LNCaP clone FGC (cell line): Measurements from ENCODE around the gene PLA2R1.

Source experiments
- DNase-seq: peaks from one replicate; pipeline ENCODE4 v3.0.0-alpha.2; 2011; ENCODE audit warnings: low read depth
- H3K4me3 ChIP-seq: 2 replicates; pipeline ENCODE4 v1.5.1; 2011; ENCODE audit warnings: mild to moderate bottlenecking, low read depth, low read length, control low read depth
- CTCF ChIP-seq: IDR thresholded peaks from 2 replicates; pipeline ENCODE4 v1.5.1; 2012; ENCODE audit warnings: mild to moderate bottlenecking; ENCODE audit not compliant: control insufficient read depth, insufficient read depth; ENCODE audit errors: extremely low read depth

The PLA2R1 gene

GRCh38 chr2:160064916-160065315 is 2.5 kb upstream of the PLA2R1 start:
- no peak for TF ChIP-seq CTCF
- DNase-seq: no peak
- H3K4me3 ChIP-seq: no peak overlapping the region

DNA sequence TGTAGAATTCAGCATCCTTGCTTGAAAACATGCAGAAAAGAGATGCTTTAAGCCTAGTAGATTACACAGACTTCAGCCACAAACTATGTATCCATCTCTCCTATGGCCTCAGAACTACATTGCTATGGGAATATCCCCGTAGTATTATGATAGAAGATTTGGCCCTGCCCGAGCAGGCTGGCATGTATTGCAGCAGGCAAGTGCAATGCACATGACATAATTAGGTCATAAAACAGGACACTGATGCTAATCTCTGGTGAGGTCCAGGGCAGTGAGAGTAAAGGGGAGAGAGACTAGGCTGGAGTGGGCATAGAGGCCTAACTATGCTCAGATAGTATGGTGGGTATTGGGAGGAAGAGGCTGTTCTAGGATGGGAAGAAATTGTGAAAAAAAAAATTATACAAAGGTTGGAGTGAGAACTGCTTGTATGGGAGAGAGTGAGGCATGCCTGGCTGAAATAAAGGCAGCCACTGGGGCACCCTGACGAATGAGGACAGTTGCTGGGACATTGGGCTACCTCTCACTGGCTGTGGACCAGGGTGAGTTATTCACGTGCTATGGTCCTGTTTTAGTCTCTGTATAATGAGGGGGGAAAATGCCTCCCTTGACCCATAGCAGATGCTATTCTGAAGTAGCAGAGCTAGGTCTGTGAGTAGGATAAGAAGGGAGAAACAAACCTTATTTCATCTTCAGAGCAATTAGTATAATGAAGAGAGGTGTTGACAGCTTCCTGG is 1.6 kb upstream of the PLA2R1 start:
- no peak overlapping the region for H3K4me3 ChIP-seq
- TF ChIP-seq CTCF: no peak
- DNase-seq: no peak

- TF ChIP-seq CTCF: no peak
- no peak overlapping the region for H3K4me3 ChIP-seq
- DNase-seq: no peak
Measured at GRCh38 chr2:160063271-160063670, 856 bp upstream of the PLA2R1 start.

DNA sequence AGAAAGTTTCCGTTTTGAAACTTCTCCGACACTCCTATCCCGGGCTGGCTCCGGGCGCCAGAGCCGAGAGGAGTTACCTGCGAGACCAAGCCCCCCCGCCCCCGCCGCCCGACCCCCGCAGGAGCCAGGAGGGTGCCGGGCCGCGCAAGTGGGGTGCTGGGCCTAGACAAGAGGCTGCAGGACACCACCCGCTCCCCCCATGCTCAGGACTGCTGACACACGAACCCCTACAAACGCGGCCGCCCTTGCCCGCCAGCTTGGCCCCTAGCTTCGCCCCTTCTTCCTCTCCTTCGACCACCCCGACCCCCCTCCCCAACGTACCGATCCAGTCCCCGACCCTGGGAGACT is 497 bp downstream of the PLA2R1 start:
- H3K4me3 ChIP-seq: no peak overlapping the region
- DNase-seq: no peak
- TF ChIP-seq CTCF: no peak

- TF ChIP-seq CTCF: no peak
- H3K4me3 ChIP-seq: no peak overlapping the region
- no peak for DNase-seq
Measured at GRCh38 chr2:160061533-160061932, 882 bp downstream of the PLA2R1 start.

DNA sequence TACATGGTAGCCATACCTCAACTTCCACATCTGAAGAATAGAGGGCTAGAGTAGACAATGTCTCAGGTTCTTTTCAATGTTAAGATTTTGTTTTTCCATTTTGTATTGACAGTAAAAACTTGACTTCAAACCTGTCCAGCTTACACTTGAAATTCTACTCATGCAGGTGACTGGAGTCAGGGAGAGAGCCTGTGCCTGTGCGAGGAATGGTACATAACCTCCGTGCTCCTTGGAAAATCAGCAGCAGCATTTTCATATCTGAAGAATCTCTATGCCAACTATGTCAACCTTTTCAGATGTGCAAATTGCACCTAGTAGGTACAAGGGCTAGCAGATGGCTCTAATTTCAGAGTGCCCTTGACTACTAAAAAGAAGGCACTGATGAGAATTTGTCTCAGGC is 2.1 kb downstream of the PLA2R1 start:
- no peak for TF ChIP-seq CTCF
- H3K4me3 ChIP-seq: no peak overlapping the region
- DNase-seq: no peak

DNA sequence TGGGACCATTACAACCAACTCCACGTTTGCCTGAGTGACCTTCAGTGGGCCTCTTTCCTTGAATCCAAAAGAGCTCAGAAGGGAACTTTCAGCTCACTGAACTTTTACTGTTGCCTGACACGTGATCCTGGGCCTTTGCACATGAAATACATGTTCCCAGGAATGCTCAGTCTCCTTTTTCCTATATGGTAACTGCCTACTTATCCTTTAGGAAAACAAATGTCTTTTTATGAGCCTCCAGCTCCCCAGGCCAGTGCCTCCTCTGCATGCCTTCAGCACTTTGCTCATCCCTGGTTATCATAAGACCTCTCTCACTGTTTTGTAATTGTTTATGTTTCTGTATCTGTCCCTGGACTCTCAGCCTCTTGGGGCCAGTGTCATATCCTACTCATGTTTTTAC is 5.1 kb downstream of the PLA2R1 start:
- no peak for TF ChIP-seq CTCF
- no peak overlapping the region for H3K4me3 ChIP-seq
- DNase-seq: no peak
